HEK293 (cell line): ENCODE data around the gene PYROXD2.

Source experiments
- CTCF ChIA-PET: fragments of 350-600 bp; formaldehyde crosslinking; extraction: SDS; loops from one replicate; lab custom pipeline; 2021; ENCODE audit warnings: antibody characterized with exemption; lab: Yijun Ruan, JAX
- POLR2A ChIA-PET: fragments of 300-600 bp; formaldehyde crosslinking; extraction: SDS; loops from one replicate; lab custom pipeline; 2020; ENCODE audit warnings: antibody characterized with exemption, inconsistent platforms; lab: Yijun Ruan, JAX
- H3K27ac ChIP-seq: fragments of 200-500 bp; sonication (Bioruptor generic); 2 replicates; pipeline ENCODE4 v1.5.1; 2014; ENCODE audit warnings: low read depth, low read length, control low read depth, inconsistent platforms; ENCODE audit errors: extremely low read depth
- H3K36me3 ChIP-seq, 2 experiments: fragments of 200-500 bp in 1 of 2; sonication (Bioruptor generic) in 1 of 2; 1 replicate in 1 of 2; 2 replicates in 1 of 2; pipeline ENCODE4 v1.5.1; 2014 to 2017; ENCODE audit warnings: inconsistent platforms in 2 of 2, low read length in 2 of 2; ENCODE audit not compliant: control insufficient read depth in 2 of 2, insufficient read depth in 1 of 2
- H3K4me1 ChIP-seq: fragments of 200-500 bp; sonication (Bioruptor generic); 2 replicates; pipeline ENCODE4 v1.5.1; 2014; ENCODE audit warnings: mild to moderate bottlenecking, low read length, inconsistent platforms; ENCODE audit not compliant: control insufficient read depth, insufficient read depth
- H3K4me3 ChIP-seq: 2 replicates; pipeline ENCODE4 v1.5.1; 2011; ENCODE audit warnings: low read depth, mild to moderate bottlenecking, control low read depth, low read length, moderate library complexity
- H3K9me3 ChIP-seq: fragments of 200-500 bp; sonication (Bioruptor generic); 2 replicates; pipeline ENCODE4 v1.5.1; 2014; ENCODE audit warnings: low read depth, low read length, inconsistent platforms; ENCODE audit not compliant: control insufficient read depth, insufficient read depth
- GLIS1 ChIP-seq: fragments of 450-650 bp; formaldehyde crosslinking; IDR thresholded peaks from 2 replicates; pipeline ENCODE4 v1.5.1; 2016; ENCODE audit warnings: missing biosample characterization, missing genetic modification characterization
- TRIM28 ChIP-seq: IDR thresholded peaks from 2 replicates; pipeline ENCODE4 v1.6.1; 2011; ENCODE audit warnings: low read length, control low read depth, borderline replicate concordance
- ZNF184 ChIP-seq: fragments of 450-650 bp; IDR thresholded peaks from 2 replicates; pipeline ENCODE4 v1.5.1; 2018; ENCODE audit warnings: missing biosample characterization, mild to moderate bottlenecking, missing genetic modification characterization
- ZNF248 ChIP-seq: fragments of 450-650 bp; formaldehyde crosslinking; IDR thresholded peaks from 2 replicates; pipeline ENCODE4 v1.5.1; 2017; ENCODE audit warnings: missing biosample characterization, missing genetic modification characterization
- ZNF266 ChIP-seq: fragments of 450-650 bp; formaldehyde crosslinking; IDR thresholded peaks from 2 replicates; pipeline ENCODE4 v1.5.1; 2016; ENCODE audit warnings: missing biosample characterization, missing genetic modification characterization, low read depth
- ZNF324 ChIP-seq: fragments of 450-650 bp; formaldehyde crosslinking; IDR thresholded peaks from 2 replicates; pipeline ENCODE4 v1.5.1; 2016; ENCODE audit warnings: missing biosample characterization, missing genetic modification characterization
- ZNF596 ChIP-seq: fragments of 450-650 bp; IDR thresholded peaks from 2 replicates; pipeline ENCODE4 v1.5.0; 2018; ENCODE audit warnings: missing biosample characterization, mild to moderate bottlenecking, missing genetic modification characterization, moderate library complexity
- ZNF626 ChIP-seq: fragments of 450-650 bp; sonication (Bioruptor Pico); formaldehyde crosslinking; IDR thresholded peaks from 2 replicates; pipeline ENCODE4 v1.5.1; 2018; ENCODE audit warnings: missing biosample characterization, missing genetic modification characterization, inconsistent platforms
- ZNF660 ChIP-seq: fragments of 450-650 bp; IDR thresholded peaks from 2 replicates; pipeline ENCODE4 v1.5.1; 2018; ENCODE audit warnings: missing biosample characterization, mild to moderate bottlenecking, missing genetic modification characterization
- ZNF785 ChIP-seq: fragments of 450-650 bp; formaldehyde crosslinking; IDR thresholded peaks from 2 replicates; pipeline ENCODE4 v1.5.1; 2016; ENCODE audit warnings: missing biosample characterization, missing genetic modification characterization
- ZNF791 ChIP-seq: fragments of 450-650 bp; formaldehyde crosslinking; IDR thresholded peaks from 2 replicates; pipeline ENCODE4 v1.5.1; 2016; ENCODE audit warnings: missing biosample characterization, missing genetic modification characterization
- TF ChIP-seq, protein P1 (sequence below): fragments of 450-650 bp; formaldehyde crosslinking; conservative IDR thresholded peaks from 2 replicates; pipeline ENCODE4 v1.5.1; 2016; ENCODE audit warnings: low read depth, missing biosample characterization, missing genetic modification characterization
- TF ChIP-seq, protein P2 (sequence below): fragments of 450-650 bp; formaldehyde crosslinking; IDR thresholded peaks from 2 replicates; pipeline ENCODE4 v1.5.1; 2016; ENCODE audit warnings: missing biosample characterization, missing genetic modification characterization, borderline replicate concordance
- TF ChIP-seq, protein P3 (sequence below): fragments of 450-650 bp; formaldehyde crosslinking; IDR thresholded peaks from 2 replicates; pipeline ENCODE4 v1.5.1; 2016; ENCODE audit warnings: missing biosample characterization, missing genetic modification characterization

PYROXD2 gene

DNA sequence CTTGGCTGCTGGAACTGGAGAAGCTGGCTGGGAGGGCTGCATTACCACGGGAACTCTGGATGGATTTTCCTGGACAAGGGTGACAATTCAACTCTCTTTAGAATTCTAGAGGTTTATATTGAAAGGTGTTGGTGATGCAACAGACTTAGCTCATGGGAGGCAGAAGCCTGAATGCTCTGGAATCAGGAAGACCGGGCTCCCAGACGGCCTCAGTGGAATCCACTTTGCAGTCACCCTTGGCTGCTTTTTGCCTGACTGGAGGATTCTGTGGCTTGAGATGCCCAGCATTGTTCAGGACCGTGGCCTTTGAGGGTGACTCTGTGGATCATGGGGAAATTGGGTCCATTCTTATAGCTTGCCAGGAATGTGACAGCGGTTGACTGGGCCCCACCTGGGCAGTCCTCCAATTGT, 32.3 kb downstream of the PYROXD2 start (continued):
- TF ChIP-seq, protein P1, sequence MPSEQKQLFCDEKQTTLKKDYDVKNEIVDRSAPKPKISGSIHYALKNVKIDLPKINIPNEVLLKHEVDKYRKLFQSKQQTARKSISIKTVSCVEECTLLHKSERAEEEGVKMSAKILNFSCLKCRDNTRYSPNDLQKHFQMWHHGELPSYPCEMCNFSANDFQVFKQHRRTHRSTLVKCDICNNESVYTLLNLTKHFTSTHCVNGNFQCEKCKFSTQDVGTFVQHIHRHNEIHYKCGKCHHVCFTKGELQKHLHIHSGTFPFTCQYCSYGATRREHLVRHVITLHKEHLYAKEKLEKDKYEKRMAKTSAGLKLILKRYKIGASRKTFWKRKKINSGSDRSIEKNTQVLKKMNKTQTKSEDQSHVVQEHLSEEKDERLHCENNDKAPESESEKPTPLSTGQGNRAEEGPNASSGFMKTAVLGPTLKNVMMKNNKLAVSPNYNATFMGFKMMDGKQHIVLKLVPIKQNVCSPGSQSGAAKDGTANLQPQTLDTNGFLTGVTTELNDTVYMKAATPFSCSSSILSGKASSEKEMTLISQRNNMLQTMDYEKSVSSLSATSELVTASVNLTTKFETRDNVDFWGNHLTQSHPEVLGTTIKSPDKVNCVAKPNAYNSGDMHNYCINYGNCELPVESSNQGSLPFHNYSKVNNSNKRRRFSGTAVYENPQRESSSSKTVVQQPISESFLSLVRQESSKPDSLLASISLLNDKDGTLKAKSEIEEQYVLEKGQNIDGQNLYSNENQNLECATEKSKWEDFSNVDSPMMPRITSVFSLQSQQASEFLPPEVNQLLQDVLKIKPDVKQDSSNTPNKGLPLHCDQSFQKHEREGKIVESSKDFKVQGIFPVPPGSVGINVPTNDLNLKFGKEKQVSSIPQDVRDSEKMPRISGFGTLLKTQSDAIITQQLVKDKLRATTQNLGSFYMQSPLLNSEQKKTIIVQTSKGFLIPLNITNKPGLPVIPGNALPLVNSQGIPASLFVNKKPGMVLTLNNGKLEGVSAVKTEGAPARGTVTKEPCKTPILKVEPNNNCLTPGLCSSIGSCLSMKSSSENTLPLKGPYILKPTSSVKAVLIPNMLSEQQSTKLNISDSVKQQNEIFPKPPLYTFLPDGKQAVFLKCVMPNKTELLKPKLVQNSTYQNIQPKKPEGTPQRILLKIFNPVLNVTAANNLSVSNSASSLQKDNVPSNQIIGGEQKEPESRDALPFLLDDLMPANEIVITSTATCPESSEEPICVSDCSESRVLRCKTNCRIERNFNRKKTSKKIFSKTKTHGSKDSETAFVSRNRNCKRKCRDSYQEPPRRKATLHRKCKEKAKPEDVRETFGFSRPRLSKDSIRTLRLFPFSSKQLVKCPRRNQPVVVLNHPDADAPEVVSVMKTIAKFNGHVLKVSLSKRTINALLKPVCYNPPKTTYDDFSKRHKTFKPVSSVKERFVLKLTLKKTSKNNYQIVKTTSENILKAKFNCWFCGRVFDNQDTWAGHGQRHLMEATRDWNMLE (tag by site-specific recombination) = no peak
- TF ChIP-seq ZNF626 (no peak), ZNF791 (tag by site-specific recombination) (no peak), ZNF785 (tag by site-specific recombination) (no peak)

DNA sequence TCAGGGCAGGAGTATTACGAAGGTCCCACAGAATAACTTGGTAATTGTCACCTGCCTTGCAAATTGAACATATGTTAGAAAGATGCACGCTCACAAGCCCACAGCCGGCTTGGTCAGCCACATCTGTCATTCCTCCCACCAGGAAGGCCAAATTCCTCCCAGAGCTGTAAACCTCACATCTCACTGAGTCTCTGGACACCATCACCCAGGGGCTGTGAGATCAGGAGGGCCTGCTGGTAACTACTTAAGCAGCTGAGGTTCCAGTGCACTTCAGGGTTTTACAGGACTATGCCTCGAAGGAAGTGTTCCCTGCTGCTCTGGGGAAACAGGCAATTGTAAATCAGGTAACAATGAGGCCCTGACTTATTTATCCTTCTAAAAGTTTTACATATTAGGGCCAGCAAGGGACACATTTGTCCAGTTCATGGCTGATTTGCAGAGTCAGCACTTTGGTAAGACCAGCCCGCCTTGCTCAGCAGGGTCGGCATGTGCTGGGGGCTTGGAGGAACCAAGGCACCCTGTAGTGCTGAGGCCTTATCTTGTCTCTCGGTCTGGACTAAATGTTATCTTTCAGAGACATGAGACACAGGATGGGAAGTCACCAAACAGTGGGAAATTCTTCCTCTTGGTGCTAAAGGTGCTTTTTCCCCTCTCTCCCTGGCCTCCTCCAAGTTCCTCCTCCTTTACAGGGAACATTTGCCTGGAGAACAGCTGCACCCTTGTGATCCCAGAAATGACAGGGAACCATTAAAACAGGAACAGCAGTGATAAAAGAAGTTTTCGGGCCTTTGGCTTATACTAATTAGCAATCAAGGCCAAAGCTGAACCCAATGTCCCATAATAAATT, 34.3 kb downstream of the PYROXD2 start:
- TF ChIP-seq ZNF184 (tag by site-specific recombination) = no peak
- no peak for TF ChIP-seq ZNF660 (tag by site-specific recombination)
- TF ChIP-seq, protein P2, sequence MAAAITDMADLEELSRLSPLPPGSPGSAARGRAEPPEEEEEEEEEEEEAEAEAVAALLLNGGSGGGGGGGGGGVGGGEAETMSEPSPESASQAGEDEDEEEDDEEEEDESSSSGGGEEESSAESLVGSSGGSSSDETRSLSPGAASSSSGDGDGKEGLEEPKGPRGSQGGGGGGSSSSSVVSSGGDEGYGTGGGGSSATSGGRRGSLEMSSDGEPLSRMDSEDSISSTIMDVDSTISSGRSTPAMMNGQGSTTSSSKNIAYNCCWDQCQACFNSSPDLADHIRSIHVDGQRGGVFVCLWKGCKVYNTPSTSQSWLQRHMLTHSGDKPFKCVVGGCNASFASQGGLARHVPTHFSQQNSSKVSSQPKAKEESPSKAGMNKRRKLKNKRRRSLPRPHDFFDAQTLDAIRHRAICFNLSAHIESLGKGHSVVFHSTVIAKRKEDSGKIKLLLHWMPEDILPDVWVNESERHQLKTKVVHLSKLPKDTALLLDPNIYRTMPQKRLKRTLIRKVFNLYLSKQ (tag by site-specific recombination) = no peak
- no peak for TF ChIP-seq ZNF324 (tag by site-specific recombination)
- TF ChIP-seq, protein P3, sequence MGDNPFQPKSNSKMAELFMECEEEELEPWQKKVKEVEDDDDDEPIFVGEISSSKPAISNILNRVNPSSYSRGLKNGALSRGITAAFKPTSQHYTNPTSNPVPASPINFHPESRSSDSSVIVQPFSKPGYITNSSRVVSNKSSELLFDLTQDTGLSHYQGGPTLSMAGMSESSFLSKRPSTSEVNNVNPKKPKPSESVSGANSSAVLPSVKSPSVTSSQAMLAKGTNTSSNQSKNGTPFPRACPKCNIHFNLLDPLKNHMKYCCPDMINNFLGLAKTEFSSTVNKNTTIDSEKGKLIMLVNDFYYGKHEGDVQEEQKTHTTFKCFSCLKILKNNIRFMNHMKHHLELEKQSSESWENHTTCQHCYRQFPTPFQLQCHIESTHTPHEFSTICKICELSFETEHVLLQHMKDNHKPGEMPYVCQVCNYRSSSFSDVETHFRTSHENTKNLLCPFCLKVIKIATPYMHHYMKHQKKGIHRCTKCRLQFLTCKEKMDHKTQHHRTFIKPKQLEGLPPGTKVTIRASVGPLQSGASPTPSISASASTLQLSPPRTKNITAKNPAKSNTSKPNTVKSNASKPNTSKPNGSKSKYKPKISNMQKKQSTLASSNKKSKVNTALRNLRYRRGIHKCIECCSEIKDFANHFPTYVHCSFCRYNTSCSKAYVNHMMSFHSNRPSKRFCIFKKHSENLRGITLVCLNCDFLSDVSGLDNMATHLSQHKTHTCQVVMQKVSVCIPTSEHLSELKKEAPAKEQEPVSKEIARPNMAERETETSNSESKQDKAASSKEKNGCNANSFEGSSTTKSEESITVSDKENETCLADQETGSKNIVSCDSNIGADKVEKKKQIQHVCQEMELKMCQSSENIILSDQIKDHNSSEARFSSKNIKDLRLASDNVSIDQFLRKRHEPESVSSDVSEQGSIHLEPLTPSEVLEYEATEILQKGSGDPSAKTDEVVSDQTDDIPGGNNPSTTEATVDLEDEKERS (tag by site-specific recombination) = no peak
- no peak for TF ChIP-seq ZNF596 (tag by site-specific recombination)
- TF ChIP-seq TRIM28 = no peak
- TF ChIP-seq GLIS1 (tag by site-specific recombination) = no peak
- TF ChIP-seq ZNF266 (tag by site-specific recombination) = no peak
- no peak for TF ChIP-seq ZNF248
- no peaks in the 10 kb centered on the region for H3K4me1 ChIP-seq
- ChIA-PET POLR2A (no interaction called here), CTCF (interaction anchor here (0.7 kb wide), 1 partner anchor 67 kb away, joined by 3 read pairs; no protein-coding TSS in a partner anchor)
- no peak overlapping the region for H3K4me3 ChIP-seq
- no peak overlapping the region for H3K27ac ChIP-seq
- no peaks in the 10 kb centered on the region for H3K36me3 ChIP-seq
- H3K9me3 ChIP-seq = no peaks in the 10 kb centered on the region
